ENCODE data around the gene ADGRL3. TPM values are rescaled to one million over a fixed set of nuclear protein-coding genes. Genes with fewer than 3 reads are reported as not detected.

ADGRL3 gene
- total and polyA plus RNA-seq, 2 donors (not counting 1 experiment from before 2014, with no cell fraction given) = not detected

GRCh38 chr4:61997831-61998230, 797.7 kb downstream of the ADGRL3 start:
- DNase-seq (no peak), ATAC-seq (ENCODE audit: low read depth) (no peak)
- Mint-ChIP-seq H3K4me3 (no peak overlapping the region), H3K9me3 (ENCODE audit: insufficient read depth) (peaks cover 7% of the 10 kb centered on the region), H3K27me3 (no peaks in the 10 kb centered on the region), H3K4me1 (no peaks in the 10 kb centered on the region), H3K27ac (no peak overlapping the region)
- no peak for TF ChIP-seq EZH2 (IDR thresholded peaks at IDR 0.05; ENCODE audit: borderline replicate concordance, insufficient read depth, low read depth, low read length, poor library complexity, severe bottlenecking)
- TF ChIP-seq CTCF (IDR thresholded peaks at IDR 0.05) = no peak
- WGBS (ENCODE audit: insufficient coverage) = no CpG with 5 or more reads among the region's 2 CpGs
- intact Hi-C loops (cut with micrococcal nuclease) = no loop called here
- CTCF ChIA-PET = no interaction called here
- H3K9ac ChIP-seq (ENCODE audit: low read length) = no peak overlapping the region
- H3K4me1 ChIP-seq (ENCODE audit: control insufficient read depth in 2 of 2, insufficient read depth in 2 of 2, low read length in 2 of 2) = no peaks in the 10 kb centered on the region
- H3K27ac ChIP-seq (ENCODE audit: low read length in 2 of 2) = no peak overlapping the region
- H3K4me3 ChIP-seq (ENCODE audit: control extremely low read depth in 1 of 5, extremely low read depth in 1 of 5, insufficient read depth in 1 of 5, low read depth in 2 of 5, low read length in 4 of 5) = no peak overlapping the region
- H3K36me3 ChIP-seq (replicated peaks in 1 of 2; ENCODE audit: control extremely low read depth in 1 of 2, control insufficient read depth in 1 of 2, extremely low read depth in 1 of 2, insufficient read depth in 2 of 2, low read length in 1 of 2) = no peaks in the 10 kb centered on the region
- POLR2A ChIA-PET = no interaction called here
- H4K20me1 ChIP-seq (ENCODE audit: control insufficient read depth, insufficient read depth, low read length, poor library complexity, severe bottlenecking) = no peaks in the 10 kb centered on the region
- H3K9me3 ChIP-seq (ENCODE audit: control extremely low read depth in 1 of 3, control insufficient read depth in 2 of 3, insufficient read depth in 1 of 3, low read length in 2 of 3) = peaks cover 0 to 3% (median 0%) of the 10 kb centered on the region in 3 donors
- H2AFZ ChIP-seq (ENCODE audit: insufficient read depth, low read depth, low read length, poor library complexity, severe bottlenecking) = no peak overlapping the region
- H3K4me2 ChIP-seq (replicated peaks; ENCODE audit: low read depth, low read length, poor library complexity, severe bottlenecking) = no peak overlapping the region
- no peaks in the 10 kb centered on the region for H3K27me3 ChIP-seq (replicated peaks in 1 of 4; ENCODE audit: control extremely low read depth in 1 of 4, control insufficient read depth in 3 of 4, insufficient read depth in 4 of 4, low read length in 3 of 4)
- no peaks in the 10 kb centered on the region for H3K79me2 ChIP-seq (ENCODE audit: control insufficient read depth, insufficient read depth, low read length)

- H3K27ac Mint-ChIP-seq = no peak overlapping the region
- Histone ChIP-seq H3K27ac (ENCODE audit: low read length in 2 of 2) (no peak overlapping the region), H3K36me3 (replicated peaks in 1 of 2; ENCODE audit: control extremely low read depth in 1 of 2, control insufficient read depth in 1 of 2, extremely low read depth in 1 of 2, insufficient read depth in 2 of 2, low read length in 1 of 2) (no peaks in the 10 kb centered on the region), H3K9ac (ENCODE audit: low read length) (no peak overlapping the region), H3K4me3 (ENCODE audit: control extremely low read depth in 1 of 5, extremely low read depth in 1 of 5, insufficient read depth in 1 of 5, low read depth in 2 of 5, low read length in 4 of 5) (no peak overlapping the region), H3K79me2 (ENCODE audit: control insufficient read depth, insufficient read depth, low read length) (no peaks in the 10 kb centered on the region), H2AFZ (ENCODE audit: insufficient read depth, low read depth, low read length, poor library complexity, severe bottlenecking) (no peak overlapping the region), H3K27me3 (replicated peaks in 1 of 4; ENCODE audit: control extremely low read depth in 1 of 4, control insufficient read depth in 3 of 4, insufficient read depth in 4 of 4, low read length in 3 of 4) (no peaks in the 10 kb centered on the region), H3K4me2 (replicated peaks; ENCODE audit: low read depth, low read length, poor library complexity, severe bottlenecking) (no peak overlapping the region), H3K4me1 (ENCODE audit: control insufficient read depth in 2 of 2, insufficient read depth in 2 of 2, low read length in 2 of 2) (no peaks in the 10 kb centered on the region), H3K9me3 (ENCODE audit: control extremely low read depth in 1 of 3, control insufficient read depth in 2 of 3, insufficient read depth in 1 of 3, low read length in 2 of 3) (no peaks in the 10 kb centered on the region), H4K20me1 (ENCODE audit: control insufficient read depth, insufficient read depth, low read length, poor library complexity, severe bottlenecking) (no peaks in the 10 kb centered on the region)
- DNase-seq = no peak
- no peak overlapping the region for H3K4me3 Mint-ChIP-seq
- no peak for ATAC-seq (ENCODE audit: low read depth)
- WGBS (ENCODE audit: insufficient coverage) = no CpG with 5 or more reads among the region's 1 CpG
- peaks cover 2% of the 10 kb centered on the region for H3K9me3 Mint-ChIP-seq (ENCODE audit: insufficient read depth)
- CTCF ChIA-PET = no interaction called here
- POLR2A ChIA-PET = no interaction called here
- intact Hi-C loops (cut with micrococcal nuclease) = no loop called here
- H3K4me1 Mint-ChIP-seq = no peaks in the 10 kb centered on the region
- H3K27me3 Mint-ChIP-seq = no peaks in the 10 kb centered on the region
- TF ChIP-seq EZH2 (IDR thresholded peaks at IDR 0.05; ENCODE audit: borderline replicate concordance, insufficient read depth, low read depth, low read length, poor library complexity, severe bottlenecking) (no peak), CTCF (IDR thresholded peaks at IDR 0.05) (no peak)
Observed at GRCh38 chr4:62003695-62004094, 803.6 kb downstream of the ADGRL3 start.

All from B cell (primary cell).